ENCODE results near the gene SMG7.

The SMG7 gene

GRCh38 chr1:183516725-183517124 lies 44.4 kb downstream of the SMG7 start:
- no peak for FAIRE-seq

GRCh38 chr1:183517401-183517800 lies 45.1 kb downstream of the SMG7 start:
- no peak for FAIRE-seq

GRCh38 chr1:183520379-183520778 lies 48.1 kb downstream of the SMG7 start:
- no peak for FAIRE-seq

- no peak for FAIRE-seq
Measured at GRCh38 chr1:183522104-183522503, 49.8 kb downstream of the SMG7 start.

GRCh38 chr1:183528577-183528976 lies 56.3 kb downstream of the SMG7 start:
- FAIRE-seq, result no peak

- no peak for FAIRE-seq
Measured at GRCh38 chr1:183533617-183534174, 61.4 kb downstream of the SMG7 start.

- FAIRE-seq, result no peak
Measured at GRCh38 chr1:183537405-183537804, 65.1 kb downstream of the SMG7 start.

- no peak for FAIRE-seq
Measured at GRCh38 chr1:183543619-183544204, 71.4 kb downstream of the SMG7 start.

GRCh38 chr1:183544598-183545297 lies 72.4 kb downstream of the SMG7 start:
- no peak for FAIRE-seq

- no peak for FAIRE-seq
Measured at GRCh38 chr1:183546427-183546826, 74.1 kb downstream of the SMG7 start.

GRCh38 chr1:183548116-183548515 lies 75.8 kb downstream of the SMG7 start:
- FAIRE-seq, result no peak

GRCh38 chr1:183550915-183551314 lies 78.6 kb downstream of the SMG7 start:
- no peak for FAIRE-seq

- no peak for FAIRE-seq
Measured at GRCh38 chr1:183551924-183552323, 79.6 kb downstream of the SMG7 start.

- FAIRE-seq, result no peak
Measured at GRCh38 chr1:183552441-183552840, 80.1 kb downstream of the SMG7 start.

GRCh38 chr1:183552891-183553290 lies 80.6 kb downstream of the SMG7 start:
- FAIRE-seq, result no peak

GRCh38 chr1:183553331-183553730 lies 81.0 kb downstream of the SMG7 start:
- FAIRE-seq, result no peak

- FAIRE-seq, result no peak
Measured at GRCh38 chr1:183553764-183554163, 81.5 kb downstream of the SMG7 start.

GRCh38 chr1:183554577-183554976 lies 82.3 kb downstream of the SMG7 start:
- FAIRE-seq, result no peak

GRCh38 chr1:183559061-183559460 lies 86.8 kb downstream of the SMG7 start:
- FAIRE-seq, result no peak

- no peak for FAIRE-seq
Measured at GRCh38 chr1:183562701-183563100, 90.4 kb downstream of the SMG7 start.

GRCh38 chr1:183565261-183565660 lies 93.0 kb downstream of the SMG7 start:
- no peak for FAIRE-seq

GRCh38 chr1:183566026-183566425 lies 93.7 kb downstream of the SMG7 start:
- no peak for FAIRE-seq

- no peak for FAIRE-seq
Measured at GRCh38 chr1:183567584-183567983, 95.3 kb downstream of the SMG7 start.
